Measurements from ENCODE around the gene TAF6L. TPM values are rescaled to one million over a fixed set of nuclear protein-coding genes. Genes with fewer than 3 reads are reported as not detected.

The TAF6L gene
- total RNA-seq, 1 experiment from 2014 or later = 42.1 TPM

- no peak for TF ChIP-seq STAT6 (CRISPR knock-in tag; conservative IDR thresholded peaks at IDR 0.05; ENCODE audit: low read depth)
- TF ChIP-seq, protein P1, sequence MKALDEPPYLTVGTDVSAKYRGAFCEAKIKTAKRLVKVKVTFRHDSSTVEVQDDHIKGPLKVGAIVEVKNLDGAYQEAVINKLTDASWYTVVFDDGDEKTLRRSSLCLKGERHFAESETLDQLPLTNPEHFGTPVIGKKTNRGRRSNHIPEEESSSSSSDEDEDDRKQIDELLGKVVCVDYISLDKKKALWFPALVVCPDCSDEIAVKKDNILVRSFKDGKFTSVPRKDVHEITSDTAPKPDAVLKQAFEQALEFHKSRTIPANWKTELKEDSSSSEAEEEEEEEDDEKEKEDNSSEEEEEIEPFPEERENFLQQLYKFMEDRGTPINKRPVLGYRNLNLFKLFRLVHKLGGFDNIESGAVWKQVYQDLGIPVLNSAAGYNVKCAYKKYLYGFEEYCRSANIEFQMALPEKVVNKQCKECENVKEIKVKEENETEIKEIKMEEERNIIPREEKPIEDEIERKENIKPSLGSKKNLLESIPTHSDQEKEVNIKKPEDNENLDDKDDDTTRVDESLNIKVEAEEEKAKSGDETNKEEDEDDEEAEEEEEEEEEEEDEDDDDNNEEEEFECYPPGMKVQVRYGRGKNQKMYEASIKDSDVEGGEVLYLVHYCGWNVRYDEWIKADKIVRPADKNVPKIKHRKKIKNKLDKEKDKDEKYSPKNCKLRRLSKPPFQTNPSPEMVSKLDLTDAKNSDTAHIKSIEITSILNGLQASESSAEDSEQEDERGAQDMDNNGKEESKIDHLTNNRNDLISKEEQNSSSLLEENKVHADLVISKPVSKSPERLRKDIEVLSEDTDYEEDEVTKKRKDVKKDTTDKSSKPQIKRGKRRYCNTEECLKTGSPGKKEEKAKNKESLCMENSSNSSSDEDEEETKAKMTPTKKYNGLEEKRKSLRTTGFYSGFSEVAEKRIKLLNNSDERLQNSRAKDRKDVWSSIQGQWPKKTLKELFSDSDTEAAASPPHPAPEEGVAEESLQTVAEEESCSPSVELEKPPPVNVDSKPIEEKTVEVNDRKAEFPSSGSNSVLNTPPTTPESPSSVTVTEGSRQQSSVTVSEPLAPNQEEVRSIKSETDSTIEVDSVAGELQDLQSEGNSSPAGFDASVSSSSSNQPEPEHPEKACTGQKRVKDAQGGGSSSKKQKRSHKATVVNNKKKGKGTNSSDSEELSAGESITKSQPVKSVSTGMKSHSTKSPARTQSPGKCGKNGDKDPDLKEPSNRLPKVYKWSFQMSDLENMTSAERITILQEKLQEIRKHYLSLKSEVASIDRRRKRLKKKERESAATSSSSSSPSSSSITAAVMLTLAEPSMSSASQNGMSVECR (CRISPR knock-in tag; IDR thresholded peaks at IDR 0.05; ENCODE audit: borderline replicate concordance) = no peak
- no peak for TF ChIP-seq TEAD1 (CRISPR knock-in tag; IDR thresholded peaks at IDR 0.05)
- no peak for TF ChIP-seq SMAD4 (CRISPR knock-in tag; IDR thresholded peaks at IDR 0.05)
- no peak for TF ChIP-seq ESRRA (CRISPR knock-in tag; IDR thresholded peaks at IDR 0.05; ENCODE audit: borderline replicate concordance)
Observed at GRCh38 chr11:62778441-62778840, 7.2 kb downstream of the TAF6L start (continued).

DNA sequence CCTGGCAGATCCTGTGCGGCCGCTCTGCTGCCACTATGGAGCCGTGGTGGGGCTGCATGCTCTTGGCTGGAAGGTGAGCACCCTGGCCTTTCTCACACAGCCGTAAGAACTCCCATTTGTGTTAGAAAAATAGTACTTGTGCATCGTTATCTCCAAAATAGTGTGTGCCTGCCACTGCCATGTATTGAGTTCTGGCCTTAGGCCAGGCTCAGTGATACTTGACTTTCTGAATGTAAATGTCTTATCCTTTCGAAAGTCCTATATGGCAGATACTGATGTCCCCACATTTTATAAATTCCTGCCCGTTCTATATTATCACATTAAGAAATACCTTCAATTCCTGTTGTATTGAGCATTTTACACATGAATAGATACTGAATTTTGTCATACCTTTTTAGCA is 11.6 kb downstream of the TAF6L start:
- ChIA-PET POLR2A (no interaction called here), CTCF (no interaction called here)
- no peaks in the 10 kb centered on the region; the same call in 1 of the 2 replicates for H3K27me3 Mint-ChIP-seq (ENCODE audit: low read depth)
- no peak for TF ChIP-seq ZNF138 (CRISPR knock-in tag; conservative IDR thresholded peaks at IDR 0.05)
- no peak for TF ChIP-seq CBFB (CRISPR knock-in tag; IDR thresholded peaks at IDR 0.05; ENCODE audit: low read depth)
- TF ChIP-seq, protein P2, sequence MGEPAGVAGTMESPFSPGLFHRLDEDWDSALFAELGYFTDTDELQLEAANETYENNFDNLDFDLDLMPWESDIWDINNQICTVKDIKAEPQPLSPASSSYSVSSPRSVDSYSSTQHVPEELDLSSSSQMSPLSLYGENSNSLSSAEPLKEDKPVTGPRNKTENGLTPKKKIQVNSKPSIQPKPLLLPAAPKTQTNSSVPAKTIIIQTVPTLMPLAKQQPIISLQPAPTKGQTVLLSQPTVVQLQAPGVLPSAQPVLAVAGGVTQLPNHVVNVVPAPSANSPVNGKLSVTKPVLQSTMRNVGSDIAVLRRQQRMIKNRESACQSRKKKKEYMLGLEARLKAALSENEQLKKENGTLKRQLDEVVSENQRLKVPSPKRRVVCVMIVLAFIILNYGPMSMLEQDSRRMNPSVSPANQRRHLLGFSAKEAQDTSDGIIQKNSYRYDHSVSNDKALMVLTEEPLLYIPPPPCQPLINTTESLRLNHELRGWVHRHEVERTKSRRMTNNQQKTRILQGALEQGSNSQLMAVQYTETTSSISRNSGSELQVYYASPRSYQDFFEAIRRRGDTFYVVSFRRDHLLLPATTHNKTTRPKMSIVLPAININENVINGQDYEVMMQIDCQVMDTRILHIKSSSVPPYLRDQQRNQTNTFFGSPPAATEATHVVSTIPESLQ (CRISPR knock-in tag; IDR thresholded peaks at IDR 0.05) = no peak
- no peak for TF ChIP-seq HMGXB4 (CRISPR knock-in tag; IDR thresholded peaks at IDR 0.05)
- no peak for TF ChIP-seq CREM (CRISPR knock-in tag; IDR thresholded peaks at IDR 0.05)
- TF ChIP-seq KAT7 (CRISPR knock-in tag; IDR thresholded peaks at IDR 0.05; ENCODE audit: borderline replicate concordance) = no peak
- no peak for TF ChIP-seq ESRRA (CRISPR knock-in tag; IDR thresholded peaks at IDR 0.05; ENCODE audit: borderline replicate concordance)
- TF ChIP-seq SP1 (CRISPR knock-in tag; conservative IDR thresholded peaks at IDR 0.05) = no peak
- TF ChIP-seq, protein P3, sequence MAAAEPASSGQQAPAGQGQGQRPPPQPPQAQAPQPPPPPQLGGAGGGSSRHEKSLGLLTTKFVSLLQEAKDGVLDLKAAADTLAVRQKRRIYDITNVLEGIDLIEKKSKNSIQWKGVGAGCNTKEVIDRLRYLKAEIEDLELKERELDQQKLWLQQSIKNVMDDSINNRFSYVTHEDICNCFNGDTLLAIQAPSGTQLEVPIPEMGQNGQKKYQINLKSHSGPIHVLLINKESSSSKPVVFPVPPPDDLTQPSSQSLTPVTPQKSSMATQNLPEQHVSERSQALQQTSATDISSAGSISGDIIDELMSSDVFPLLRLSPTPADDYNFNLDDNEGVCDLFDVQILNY (CRISPR knock-in tag; IDR thresholded peaks at IDR 0.05) = no peak
- TF ChIP-seq NFATC4 (CRISPR knock-in tag; IDR thresholded peaks at IDR 0.05) = no peak
- no peak for TF ChIP-seq FOXP4 (CRISPR knock-in tag; IDR thresholded peaks at IDR 0.05)
- no peak for TF ChIP-seq EMX1 (CRISPR knock-in tag; IDR thresholded peaks at IDR 0.05)
- no peak for TF ChIP-seq ATF3 (CRISPR knock-in tag; conservative IDR thresholded peaks at IDR 0.05)
- no peak for TF ChIP-seq GTF2I (CRISPR knock-in tag; conservative IDR thresholded peaks at IDR 0.05)
- ATAC-seq (no peak), DNase-seq (ENCODE audit: low spot score) (no peak)
- no peak overlapping the region; the same call in 1 of the 2 replicates for H3K27ac Mint-ChIP-seq
- H3K4me3 Mint-ChIP-seq = no peak overlapping the region
- H3K9me3 Mint-ChIP-seq = no peaks in the 10 kb centered on the region
- H3K4me1 Mint-ChIP-seq = peaks cover 10% of the 10 kb centered on the region; the same call in 1 of the 2 replicates
- peaks cover 38% of the 10 kb centered on the region for H3K36me3 Mint-ChIP-seq

Data from WTC11 (cell line).